MV-4-11 (cell line): Measurements from ENCODE around the gene ZSWIM9.

Experiments
- DNase-seq: peaks from one replicate; lab custom pipeline; 2025; lab: John Stamatoyannopoulos, UW

Gene ZSWIM9

DNA sequence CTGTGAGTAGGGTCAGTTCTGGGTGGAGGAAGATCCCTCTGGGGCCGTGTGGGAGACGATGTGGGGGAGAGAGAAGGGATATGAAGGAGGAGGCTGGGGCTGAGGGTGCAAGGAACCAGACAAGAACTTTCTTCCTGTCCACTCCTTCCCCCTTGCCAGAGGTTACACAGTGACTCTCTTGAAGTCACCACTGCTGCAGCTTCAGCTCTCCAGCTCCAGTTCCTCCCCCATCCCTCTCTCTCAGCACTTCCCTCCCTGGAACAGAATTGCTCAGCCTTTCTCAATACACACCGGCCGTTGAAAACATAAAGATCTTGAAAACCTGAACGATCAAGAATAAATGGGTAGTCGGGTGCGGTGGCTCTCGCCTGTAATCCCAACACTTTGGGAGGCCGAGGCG lies 5.1 kb downstream of the ZSWIM9 start:
- no peak for DNase-seq

DNA sequence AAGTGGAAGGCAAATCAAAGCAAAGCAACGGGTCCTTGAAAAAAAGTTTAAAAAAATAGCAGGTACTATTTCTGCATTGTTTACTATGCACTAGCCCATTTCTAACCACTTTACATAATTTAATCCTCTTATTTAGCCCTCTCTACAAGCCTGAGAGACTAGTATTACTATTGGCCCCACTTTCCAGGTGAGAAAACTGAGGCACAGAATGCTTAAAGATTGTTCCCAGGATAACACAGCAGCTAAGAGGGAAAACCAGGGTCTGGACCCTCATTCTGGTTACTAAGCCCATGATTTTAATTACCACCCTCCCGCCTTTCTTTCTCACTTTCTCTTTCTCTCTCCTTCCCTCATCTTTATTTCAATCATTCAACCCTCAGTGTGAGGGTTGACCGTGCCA lies 5.7 kb downstream of the ZSWIM9 start:
- no peak for DNase-seq

DNA sequence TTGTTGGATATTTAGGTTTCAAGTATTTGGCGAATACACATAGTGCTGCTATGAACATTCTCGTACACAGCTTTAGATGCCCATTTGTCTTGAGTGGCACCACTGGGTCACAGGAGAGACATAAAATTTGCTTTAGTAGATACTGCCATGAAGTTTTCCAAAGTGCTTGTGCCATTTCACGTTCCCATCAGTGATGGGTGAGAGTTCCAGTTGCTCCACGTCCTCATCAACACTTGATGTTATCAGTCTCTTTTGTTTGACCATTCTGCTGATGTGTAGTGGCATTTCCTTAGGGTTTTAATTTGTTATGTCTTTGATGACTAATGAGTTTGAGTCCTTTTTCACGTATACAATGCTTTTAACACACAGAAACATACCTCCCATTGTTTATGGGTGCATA lies 11.0 kb downstream of the ZSWIM9 start:
- DNase-seq: no peak

DNA sequence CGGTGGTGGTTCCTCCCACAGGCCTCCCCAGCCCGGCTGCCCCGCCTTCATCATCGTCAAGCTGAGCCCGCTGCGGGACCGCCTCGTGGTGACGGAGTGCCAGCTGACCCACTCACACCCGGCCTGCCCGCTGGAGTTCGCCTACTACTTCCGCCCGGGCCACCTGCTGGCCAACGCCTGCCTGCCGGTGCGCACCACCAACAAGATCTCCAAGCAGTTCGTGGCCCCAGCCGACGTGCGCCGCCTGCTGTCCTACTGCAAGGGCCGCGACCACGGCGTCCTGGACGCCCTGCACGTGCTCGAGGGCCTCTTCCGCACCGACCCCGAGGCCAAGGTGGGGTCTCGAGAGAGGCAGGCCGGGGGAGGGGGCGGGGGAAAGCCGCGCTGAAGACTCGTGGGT lies 12.0 kb downstream of the ZSWIM9 start:
- no peak for DNase-seq

DNA sequence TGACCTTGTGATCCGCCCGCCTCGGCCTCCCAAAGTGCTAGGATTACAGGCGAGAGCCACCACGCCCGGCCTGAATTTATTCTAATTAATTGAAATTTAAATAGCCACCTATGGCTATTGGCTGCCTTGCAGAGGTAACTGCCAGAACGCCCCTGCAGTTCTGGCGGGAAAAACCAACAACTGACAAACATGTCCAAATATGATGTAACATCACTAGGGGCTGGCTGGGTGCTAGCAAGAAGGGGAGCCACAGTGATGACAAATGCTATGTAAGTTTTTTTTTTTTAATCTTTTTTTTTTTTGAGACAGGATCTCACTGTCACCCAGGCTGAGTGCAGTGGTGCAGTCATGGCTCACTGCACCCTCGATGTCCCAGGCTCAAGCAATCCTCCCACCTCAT lies 12.9 kb downstream of the ZSWIM9 start:
- DNase-seq: peak; percentile 61

DNA sequence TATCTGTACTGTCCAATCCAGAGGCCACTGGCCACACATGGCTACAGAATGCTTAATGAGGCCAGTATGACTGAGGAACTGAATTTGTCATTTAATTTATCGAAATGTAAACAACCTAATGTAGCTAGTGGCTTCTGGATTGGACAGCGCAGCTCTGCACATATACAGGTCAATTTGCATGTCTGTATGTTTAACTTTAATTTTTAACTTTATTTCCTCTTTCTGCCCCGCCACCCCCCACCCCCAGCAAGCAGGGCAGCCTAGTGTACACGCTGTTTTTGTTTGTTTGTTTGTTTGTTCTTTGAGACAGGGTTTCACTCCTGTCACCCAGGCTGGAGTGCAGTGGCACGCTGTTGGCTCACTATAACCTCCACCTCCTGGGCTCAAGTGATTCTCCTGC lies 15.5 kb downstream of the ZSWIM9 start:
- DNase-seq: no peak

DNA sequence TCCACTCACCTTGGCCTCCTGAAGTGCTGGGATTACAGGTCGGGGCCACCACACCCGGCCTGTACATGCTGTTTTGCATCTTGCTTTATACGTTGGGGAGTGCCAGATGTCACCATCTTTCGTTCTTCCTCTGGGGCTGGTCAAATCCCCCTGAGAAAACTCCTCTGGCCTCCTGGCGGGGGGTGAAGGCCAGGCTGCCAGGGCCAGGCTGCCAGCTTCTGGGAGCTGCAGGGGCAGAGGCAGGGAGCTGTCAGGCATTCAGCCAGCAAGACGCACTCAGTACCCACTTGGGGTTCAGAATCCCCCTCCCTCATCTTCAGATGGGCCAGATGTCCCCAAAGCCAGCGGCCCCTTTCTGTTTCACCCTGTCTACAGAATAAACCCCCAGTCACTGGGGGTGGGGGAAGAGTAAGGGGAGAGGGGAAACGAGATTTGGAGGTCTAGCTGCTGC lies 16.1 kb downstream of the ZSWIM9 start:
- no peak for DNase-seq

DNA sequence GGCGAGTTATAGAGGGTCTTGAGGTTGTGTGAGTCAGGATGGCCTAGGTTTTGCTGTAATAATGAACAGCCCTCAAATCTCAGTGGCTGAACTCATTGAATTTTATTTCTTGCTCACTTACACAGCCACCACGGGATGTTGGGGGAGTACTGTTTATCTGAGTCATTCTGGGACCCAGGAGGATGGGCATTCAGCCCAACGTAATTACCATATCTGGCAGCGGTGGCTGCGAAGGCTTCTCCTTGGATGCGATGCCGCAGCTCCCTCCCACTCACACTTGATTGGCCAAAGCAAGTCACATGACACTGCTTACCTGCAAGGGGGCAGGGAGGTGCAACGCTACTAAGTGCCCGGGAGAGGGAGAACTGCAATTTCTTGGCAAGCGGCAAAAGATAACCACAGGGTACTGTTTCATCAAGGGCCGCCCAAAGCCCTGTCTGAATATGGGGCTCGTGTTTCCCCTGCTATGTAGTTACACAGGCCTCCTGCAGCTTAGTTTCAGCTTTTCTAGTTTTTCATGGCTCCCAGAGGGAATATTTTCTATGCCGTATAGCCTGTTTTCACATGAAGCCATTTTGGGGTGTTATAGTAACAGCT lies 19.9 kb downstream of the ZSWIM9 start:
- no peak for DNase-seq

DNA sequence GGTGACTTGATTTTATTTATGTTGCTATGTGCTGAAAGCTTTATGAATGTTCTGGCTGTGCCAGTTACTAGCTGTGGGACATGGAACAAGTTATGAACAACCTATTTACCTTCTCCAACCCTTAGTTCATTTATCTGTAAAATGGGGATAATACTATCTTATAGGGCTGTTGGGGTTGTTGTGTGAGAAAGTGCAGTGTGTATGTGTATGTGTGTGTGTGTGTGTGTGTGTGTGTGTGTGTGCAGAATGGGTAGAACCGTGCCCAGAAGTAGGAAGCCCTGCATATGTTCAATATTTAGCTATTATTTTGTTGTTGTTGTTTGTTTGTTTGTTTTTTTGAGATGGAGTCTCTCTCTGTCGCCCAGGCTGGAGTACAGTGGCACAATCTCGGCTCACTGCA lies 20.4 kb downstream of the ZSWIM9 start:
- no peak for DNase-seq

DNA sequence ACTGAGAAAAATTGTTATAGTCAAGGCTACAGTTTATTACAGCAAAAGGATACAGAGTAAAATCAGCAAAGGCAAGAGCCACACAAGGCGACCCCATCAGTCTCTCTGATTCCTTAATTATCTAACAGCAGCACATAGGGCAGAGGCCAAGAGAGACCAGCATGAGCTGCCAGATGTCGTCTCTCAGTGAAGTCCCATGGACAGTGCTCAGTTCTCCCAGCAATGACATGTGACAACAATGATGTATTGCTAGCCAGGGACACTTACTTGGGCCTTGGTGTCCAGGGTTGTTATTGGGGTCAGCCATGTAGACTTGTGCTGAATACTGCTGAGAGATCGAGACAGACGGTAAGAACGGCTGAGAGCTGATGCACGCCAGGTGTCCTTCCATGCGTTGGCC lies 22.3 kb downstream of the ZSWIM9 start:
- DNase-seq: no peak

DNA sequence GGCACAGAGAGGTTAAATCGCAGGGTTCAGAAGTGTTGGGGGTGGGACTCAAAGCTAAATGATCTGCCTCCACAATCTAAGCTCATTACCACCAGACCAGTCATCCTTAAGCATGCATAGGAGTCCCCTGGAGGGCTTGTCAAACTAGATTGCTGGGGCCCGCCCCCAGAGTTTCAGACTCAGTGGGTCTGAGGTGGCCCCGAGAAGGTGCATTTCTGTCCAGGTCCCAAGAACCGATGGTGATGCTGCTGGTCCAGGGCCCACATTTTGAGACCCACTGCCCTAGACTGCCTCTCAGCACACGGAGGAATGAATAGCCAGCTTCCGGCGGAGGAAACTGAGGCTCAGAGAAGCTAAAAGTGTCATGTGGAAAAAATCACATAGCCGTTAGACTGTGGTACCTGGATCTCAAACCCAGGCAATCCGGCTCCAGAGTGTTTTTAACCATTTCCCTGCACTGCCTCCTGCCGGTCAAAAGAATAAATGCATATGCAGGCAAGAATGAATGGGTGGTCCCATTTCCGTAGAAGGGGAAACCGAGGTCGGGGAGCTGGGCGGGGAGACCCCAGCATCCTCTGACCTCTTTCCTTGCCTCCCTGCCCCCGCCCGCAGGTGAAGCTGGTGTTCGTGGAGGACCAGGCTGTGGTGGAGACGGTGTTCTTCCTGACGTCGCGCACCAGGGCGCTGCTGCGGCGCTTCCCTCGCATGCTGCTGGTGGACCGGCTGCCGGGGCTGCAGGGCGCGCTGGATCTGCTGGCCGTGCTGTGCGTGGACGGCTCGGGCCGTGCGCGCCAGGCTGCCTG lies 23.8 kb downstream of the ZSWIM9 start:
- DNase-seq: no peak

DNA sequence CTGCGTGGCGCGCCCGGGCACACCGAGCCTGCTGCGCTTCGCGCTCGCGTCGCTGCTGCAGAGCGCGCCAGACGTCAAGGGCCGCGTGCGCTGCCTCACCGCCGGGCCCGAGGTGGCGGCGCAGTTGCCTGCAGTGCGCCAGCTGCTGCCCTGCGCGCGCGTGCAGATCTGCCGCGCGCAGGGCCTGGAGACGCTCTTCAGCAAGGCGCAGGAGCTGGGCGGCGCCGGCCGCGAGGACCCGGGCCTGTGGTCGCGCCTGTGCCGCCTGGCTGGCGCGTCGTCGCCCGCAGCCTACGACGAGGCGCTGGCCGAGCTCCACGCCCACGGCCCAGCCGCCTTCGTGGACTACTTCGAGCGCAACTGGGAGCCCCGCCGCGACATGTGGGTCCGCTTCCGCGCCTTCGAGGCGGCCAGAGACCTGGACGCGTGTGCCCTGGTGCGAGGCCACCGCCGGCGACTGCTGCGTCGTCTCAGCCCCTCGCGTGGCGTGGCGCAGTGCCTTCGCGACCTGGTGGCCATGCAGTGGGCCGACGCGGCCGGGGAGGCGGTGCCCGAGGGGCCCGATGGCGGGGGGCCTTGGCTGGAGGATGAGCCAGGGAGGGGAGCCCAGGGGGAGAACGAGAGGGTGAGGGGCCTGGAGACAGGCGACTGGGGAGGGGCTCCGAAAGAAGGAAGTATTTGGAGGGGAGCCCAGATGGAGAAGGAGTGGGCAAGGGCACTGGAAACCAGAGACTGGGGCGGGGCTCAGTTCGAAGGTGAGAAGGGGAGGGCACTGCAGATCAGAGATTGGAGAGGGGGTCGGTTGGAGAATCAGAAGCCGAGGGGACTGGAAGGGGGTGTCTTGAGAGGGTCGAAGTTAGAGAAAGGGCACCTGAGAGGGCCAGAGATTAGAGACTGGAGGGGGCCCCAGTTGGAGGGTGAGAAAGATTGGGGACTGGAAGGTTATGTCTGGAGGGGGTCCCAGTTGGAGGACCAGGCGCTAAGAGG lies 24.7 kb downstream of the ZSWIM9 start:
- DNase-seq: no peak

DNA sequence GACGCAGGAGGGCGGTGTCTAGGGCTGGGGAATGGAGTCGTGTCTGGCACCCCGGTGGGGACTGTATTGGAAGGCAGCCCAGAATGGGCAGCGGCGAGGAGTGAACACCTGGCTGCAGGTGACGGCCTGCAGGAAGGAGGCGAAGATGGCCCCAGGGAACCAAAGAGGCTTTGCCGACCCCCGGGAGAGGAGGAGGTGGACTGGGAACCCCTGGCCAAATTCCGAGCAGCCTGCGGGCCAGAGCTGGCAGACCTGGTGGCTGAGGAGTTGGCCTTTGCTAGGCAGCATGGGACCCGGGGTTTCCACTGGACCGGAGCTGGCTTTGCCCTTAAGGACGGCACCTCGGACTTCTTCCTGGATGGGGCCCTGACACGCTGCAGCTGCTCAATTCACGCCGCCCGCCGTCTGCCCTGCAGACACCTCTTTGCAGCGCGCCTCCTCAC lies 25.9 kb downstream of the ZSWIM9 start:
- DNase-seq: no peak

DNA sequence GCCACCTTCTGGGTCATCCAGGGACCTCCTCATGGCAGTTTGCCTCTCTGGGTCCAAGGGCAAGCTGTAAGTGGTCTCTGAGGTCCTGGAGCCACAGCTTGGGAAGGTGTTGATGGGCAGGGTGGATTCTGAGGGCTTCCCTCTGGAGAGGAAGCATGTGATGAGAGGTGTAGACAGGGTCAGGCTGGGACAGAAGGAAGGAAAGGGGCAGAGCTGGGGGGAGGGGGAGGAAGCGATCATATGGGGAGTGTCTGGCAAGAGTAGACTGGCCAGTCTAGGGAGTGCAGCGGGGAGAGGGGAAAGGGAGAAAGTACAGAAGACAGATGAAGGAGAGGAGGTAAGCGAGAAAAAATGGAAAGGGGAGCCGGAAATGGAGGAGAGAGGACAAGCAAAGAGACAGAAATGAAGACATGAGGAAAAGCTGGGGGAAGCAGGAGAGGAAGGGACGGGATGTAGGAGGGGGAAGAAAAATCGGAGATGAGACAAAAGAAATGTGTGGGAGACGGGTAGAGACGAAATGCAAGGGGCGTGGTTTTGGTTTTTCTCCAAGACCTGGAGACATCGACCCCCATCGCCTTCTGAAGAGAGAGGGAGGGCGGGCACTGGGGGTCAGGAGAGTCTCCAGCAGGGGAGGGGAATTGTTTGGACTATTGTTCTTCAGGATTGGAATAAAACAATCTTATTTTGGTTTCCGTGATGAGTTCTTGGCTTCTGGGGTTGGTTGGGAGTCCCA lies 26.6 kb downstream of the ZSWIM9 start:
- DNase-seq: no peak

DNA sequence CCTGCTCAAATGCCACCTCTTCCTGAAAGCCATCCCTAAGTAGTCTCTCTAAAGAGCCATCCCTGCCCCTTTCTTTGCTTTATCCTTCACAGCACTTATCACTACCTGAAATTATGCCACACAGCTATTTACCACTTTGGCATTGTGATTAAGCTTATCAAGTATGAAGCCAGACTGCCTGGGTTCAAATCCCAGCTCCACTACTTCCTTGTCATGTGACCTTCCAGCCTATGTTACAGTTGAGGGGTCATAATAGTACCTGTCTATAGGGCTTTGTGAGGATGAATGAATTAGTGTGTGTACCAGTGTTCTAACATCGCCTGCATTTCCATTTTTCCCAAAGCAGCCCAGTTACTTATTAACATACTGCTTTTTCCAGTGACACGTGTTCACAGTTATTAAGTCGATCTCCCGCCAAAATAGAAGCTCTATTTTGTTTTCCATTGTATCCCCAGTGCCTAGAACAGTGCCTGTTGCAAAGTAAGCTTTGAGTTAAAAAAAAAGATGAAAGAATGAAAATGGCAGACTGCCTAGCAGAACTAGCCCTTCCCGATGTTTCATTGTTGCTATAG lies 32.8 kb downstream of the ZSWIM9 start:
- DNase-seq: peak; percentile 32

DNA sequence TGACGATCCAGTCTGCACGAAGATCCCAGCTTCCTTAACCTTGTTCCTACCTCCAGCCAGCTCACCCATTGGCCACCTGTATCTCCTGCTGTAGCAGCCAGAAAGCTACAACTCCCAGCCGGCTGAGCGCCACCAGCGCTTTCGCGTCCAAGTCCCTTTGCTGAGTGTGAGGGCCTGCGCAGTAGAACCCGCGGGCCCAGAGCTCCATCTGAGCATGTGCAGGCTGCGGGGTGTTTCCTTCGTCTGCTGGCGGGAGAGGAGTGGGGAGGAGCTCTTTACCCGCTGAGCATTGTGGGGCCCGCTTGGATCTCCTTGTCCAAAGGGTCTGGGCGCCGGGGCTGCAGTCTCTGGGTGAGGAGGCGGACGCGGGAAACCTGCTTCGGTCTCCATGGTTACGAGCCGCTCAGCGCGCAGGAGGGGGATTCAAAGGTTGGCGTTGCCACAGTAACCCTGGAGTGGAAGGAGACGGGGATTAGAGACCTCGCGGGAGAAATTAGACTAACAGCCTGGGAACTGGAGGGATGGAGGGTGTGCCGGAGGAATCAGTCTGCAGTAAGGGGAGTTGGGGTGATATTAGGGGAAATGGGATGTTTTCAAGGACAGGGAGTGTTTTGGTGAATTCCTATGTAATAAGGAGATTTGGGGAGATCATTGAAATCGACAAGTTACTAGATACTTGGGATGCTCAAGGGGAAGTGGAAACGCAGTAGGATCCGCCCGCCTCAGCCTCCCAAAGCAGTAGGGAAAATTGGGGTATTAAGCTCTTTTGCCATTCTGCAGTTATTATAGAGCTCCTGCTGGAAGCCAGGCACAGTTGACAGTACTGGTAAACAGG lies 33.5 kb downstream of the ZSWIM9 start:
- peak; percentile 97 for DNase-seq

DNA sequence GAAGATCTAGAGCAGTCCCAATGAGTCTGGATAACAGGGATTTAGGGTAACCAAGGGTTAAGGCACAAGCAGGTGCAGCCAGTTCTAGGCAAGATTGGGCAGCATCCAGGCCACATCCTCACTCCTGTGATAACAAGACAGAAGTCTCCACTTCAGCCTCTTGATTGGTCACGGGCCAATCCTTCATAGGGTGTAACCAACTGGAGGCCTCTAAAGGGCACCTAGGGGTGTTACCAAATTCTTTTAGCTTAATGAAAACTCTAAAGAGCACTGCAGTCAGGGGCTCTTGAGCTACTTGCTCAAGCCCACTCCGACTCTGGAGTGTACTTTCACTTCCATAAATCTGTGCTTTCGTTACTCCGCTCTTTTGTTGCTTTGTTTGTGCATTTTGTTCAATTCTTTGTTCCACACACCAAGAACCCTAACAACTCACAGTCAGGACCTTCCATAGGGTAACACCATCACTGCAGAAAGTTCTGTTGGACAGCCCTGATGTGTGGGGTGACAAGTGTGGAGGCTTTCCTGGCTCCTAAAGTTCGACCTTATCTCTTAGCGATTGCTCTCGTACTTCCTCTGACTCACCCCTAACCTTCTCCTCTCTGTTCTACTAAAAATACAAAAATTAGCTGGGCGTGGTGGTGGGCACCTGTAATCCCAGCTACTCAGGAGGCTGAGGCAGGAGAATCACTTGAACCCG lies 36.1 kb downstream of the ZSWIM9 start:
- peak; percentile 80 for DNase-seq

DNA sequence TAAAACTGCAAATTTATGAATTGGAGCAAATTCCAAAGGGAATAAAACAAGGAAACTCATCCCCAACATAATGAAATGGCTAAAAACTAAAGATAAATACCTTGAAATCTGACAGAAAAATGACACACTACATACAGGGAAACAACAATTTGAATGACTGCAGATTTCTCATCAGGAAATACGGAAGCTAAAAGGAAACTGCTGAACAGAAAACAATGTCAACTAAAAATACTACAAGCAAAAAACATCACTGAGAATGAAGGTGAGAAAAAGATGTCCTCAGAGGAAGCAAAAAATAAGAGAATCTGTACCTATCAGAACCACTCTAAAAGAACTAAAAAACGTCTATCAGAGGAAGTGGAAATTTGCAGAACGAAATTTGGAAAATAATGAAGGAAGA lies 39.5 kb downstream of the ZSWIM9 start:
- no peak for DNase-seq

DNA sequence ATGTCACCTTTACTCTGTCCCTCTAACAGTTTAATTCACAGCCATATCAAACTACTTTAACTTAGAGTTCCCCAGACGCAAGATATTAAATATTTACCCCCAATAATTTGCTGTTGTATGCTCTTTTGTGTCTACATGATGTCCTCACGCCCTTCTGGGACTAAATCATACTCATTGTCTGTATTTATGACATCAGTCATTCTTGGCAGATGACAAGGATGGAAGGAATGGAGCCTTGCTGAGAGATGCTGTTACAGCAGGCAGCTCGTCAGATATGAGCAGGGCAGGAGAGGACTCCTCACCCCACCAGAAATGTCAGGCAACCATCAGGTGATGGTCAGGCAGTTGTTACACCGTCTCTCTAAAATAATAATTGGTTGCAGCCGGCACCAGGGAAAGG lies 43.5 kb downstream of the ZSWIM9 start:
- DNase-seq: no peak

DNA sequence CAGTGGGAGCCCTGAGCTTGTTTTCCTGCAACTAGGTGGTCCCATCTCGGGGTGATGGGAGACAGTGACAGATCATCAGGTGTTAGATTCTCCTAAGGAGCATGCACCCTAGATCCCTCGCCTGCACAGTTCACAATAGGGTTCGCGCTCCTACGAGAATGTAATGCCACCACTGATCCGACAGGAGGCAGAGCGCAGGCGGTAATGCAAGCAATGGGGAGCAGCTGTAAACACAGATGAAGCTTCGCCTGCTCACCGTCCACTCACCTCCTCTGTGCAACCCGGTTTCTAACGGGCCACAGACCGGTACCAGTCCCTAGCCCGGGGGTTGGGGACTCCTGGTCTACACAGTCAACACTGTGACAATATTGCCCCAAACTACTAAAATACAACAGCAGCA lies 46.5 kb downstream of the ZSWIM9 start:
- DNase-seq: no peak
